HL-60/S4 treated with phorbol 12-myristate 13-acetate at 8.2 ng/mL for 4 days and 3 days (cell line): ENCODE measurements around the gene AP2B1.

Experiments
- in situ Hi-C: fragments of 300-500 bp; cut with MboI; formaldehyde crosslinking; loops from 2 replicates; pipeline ENCODE4 v1.15.0; 2022; ENCODE audit warnings: low sequenced_read_pairs

AP2B1 gene

DNA sequence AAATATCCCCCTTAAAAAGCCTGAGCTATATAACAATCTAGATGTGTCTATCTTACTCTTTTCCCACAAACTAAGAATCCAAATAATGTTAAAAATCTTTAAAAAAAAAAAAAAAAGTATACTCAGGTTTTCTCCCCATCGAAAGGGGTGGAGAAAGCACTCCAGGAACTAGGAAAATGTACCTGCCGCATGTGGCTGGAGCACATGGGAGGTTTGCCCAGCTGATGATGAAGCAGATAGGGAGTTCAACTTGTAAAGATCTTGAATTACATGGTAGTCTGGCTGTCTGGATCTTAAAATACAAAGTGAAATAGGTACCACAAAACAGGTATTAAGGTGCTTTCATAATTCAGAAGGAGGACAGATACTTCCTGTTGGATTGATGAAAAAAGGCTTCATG lies 17.7 kb upstream of the AP2B1 start:
- in situ Hi-C loops, result no loop called here

DNA sequence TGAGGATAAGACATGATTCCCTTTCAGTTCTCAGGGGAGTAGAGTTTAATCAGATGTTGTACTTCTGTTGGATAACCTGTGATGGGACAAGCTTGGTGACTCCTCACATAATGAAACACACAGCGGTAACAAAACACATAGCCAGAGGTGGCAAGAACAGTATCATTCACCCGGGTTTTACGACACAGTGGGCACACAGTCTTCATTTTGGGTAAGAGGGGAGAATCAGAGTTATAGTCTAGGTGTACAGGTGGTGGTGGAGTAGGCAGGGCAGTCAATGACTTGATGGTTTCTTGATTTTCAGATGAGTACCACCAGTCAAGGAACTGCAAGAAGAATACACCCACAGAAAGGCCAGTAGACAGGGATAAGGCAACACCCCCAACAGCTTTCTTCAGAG lies 11.4 kb upstream of the AP2B1 start:
- in situ Hi-C loops, result no loop called here

DNA sequence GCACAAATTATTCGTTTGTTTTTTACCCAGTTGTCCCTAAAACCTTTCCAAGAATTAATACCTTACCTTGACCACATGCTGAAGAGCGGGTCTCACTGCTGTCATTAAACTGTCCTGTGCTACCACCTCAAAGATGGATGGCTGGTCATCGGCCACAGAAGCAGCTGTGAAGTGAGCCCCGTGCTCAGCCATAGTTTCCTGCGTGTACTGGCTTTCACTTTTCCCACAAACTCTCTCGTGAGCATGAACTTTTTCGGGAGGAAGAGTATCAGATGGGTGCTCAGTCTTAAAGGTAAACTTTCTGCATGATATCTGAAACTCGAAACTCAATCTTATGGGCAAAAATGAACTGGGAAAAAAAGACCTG lies 9.3 kb upstream of the AP2B1 start:
- in situ Hi-C loops, result no loop called here

DNA sequence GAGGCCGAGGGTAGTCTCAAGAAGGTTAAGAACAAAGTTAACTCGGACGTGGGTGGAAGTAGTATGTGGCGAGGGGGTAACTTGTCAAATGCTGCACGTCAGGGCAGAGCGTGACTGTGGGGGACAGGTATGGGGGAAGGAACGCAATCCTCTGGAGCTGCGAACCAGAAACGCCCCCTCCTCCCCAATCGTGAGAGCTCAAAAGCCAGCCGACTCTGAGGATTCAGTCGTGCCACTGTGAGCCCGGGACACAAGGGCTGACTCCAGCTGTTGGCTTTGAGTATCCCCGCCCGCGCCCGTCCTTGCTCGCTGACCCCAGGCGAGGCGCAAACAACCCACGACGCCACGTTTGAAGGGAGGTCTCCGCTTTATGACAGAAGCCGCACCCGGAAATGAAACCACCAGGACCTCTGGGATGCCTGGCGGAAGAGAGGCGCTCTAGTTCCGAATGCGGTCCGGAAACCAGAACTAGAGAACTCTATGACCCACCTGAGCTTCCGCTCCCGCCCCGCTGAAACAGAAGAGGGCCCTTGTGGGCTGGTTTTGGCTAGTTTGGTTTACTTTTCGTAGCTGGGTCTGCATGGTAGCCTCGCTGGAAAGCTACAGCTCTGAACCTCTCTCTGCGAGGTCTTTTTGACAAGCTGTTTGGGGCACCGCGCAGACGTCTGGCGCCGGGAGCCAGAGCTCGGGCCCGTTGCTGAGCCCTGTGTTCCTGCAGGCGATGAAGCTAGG lies 8.8 kb upstream of the AP2B1 start, which contains the start of gene PEX12:
Gene PEX12, minus strand, starts transcription at position 375 of the 732 bp plus-strand sequence. CDS start 550 bp downstream, outside the sequence.
- in situ Hi-C loops, result no loop called here

DNA sequence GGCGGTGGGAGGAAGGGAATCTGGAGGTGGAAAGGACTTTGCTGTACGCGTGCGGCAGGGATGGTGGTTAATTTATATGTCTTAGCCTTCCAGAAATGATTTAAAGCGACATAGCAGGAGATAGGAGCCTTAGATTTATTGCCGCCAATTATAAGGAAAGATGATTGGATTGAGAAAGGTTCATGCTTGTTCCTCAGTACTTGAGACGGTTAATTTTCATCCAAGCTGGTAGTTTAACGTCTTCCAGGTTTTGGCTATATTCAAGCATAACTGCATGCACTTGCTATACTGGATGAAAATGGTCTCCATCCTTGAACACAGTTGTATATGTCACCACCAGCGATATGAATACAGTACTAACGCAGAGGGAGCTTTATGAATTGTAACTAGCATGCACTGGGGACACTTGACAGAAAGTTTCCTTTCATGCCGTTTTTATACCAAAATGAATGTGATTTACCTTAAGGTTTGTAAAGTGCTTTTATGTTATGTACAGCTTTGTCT lies 8.1 kb upstream of the AP2B1 start:
- in situ Hi-C loops, result no loop called here

DNA sequence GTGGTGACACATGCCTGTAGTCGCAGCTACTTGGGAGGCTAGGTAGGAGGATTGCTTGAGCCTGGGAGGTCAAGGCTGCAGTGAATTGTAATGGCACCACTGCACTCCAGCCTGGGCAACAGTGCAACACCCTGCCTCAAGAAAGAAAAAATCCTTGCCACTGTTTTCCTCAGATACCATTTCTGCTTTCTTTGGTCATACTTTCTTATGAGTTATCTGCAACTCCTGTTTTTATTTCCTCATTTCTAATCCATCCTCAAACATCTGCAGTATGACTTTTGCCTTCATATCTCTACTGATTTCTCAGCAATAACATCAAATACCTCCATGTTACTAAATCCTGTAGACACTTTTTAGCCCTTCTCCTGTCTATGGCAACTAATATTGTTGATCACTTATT lies 3.1 kb upstream of the AP2B1 start:
- in situ Hi-C loops, result no loop called here

DNA sequence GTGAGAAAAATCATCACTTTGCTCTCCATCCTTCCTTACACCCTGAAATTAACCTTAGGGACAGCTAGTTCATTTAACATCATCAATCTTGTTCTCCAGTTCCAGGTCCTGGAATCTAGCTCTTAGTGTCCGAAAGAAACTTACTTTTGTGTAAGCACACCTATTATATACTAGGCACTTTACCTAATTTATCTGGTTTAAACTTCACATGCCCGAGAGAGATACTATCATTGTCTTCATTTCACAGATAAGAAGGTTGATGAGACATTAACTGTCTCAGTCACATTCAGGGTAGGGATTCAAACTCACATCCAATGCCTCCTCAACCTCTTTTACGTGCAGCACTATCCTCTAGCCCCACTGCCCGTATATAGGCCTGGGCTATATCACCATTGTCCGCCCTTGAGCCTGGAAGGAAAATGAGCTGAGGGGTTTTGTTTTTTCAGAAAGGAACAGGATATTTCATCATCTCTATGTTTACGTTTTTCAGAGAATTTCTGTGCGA lies 501 bp upstream of the AP2B1 start:
- in situ Hi-C loops, result no loop called here

DNA sequence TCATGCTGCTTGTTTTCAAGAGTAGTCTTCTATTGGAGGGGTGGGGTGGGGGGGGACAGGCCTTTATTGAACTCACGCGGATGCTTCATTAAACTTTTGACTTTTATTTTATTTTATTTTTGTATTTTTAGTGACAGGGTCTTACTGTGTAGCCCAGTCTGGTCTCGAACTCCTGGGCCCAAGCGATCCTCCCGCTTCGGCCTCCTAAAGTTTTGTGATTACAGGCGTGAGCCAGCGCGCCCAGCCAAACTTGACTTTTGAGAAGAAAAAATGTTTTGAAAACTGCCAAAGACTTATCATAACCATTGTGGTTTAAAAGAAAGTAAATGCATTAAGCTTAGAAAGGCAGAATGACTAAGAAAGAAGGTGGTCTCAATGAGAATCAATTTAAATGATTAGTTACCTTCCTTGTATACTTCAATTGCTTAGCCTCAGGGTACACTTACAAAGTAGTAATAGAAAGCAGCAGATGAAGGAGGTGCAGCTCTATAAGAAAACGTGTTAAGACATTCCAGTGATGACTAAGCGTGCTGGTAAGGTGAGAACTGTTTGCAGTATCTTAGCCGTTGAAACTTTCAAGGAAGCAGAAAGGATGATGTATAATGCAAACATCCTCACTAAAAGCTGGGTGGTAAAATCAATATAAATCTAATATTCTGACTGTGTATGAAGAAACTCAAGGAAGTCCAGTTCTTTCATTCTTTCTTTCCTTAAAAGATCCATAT lies 1.2 kb downstream of the AP2B1 start:
- in situ Hi-C loops, result no loop called here

DNA sequence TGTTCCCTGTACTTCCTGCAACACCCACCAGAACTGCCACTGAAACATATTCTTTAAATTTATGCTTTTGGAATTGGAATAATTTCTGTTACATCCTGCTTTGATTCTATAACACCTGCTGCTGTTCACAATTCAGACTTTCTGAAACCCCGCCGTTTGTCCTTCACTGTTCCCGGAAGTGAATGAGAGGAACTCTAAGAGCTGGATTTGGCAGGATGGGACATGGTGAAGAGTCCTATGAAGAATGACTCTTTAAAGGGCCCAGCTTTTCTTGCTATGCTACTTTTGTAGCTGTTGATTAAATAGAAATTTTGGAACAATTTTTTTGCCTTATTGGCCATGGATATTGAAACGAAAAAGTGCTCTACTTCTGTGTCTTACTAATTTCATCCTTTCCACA lies 8.9 kb downstream of the AP2B1 start:
- in situ Hi-C loops, result no loop called here

DNA sequence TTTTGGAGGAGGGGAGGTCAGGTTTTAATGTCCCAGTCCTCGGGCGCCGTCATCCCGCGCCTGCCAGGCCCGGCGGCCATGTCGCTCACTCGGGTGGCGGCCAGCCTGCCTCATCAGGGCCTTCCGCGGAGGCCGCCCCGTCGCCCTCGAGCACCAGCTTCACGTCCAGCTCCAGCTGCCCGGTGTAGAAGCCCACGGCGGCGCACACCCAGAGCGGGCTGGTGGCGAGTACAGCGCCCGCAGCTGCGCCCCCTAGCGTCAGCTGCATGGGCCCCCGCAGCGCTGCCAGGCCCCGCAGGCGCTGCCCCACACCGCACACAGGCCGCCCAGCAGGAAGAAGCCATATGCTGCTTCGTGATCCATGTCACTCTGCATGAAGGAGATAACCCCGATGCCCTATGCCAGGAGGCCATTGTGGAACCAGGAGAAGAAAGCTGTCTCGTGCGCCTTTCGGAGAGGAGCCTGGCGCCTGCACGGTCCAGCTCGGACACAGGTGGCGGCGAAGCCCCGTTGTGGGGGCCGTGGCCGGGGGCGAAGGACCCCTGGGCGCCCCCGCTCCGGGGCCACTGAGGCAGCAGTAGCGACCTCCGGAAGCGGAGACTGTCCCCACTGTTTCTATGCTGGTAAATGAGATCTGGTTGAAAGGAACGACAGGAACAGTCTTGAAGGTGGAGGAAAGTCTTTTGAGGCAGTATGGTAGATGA lies 9.6 kb downstream of the AP2B1 start:
- in situ Hi-C loops, result no loop called here

DNA sequence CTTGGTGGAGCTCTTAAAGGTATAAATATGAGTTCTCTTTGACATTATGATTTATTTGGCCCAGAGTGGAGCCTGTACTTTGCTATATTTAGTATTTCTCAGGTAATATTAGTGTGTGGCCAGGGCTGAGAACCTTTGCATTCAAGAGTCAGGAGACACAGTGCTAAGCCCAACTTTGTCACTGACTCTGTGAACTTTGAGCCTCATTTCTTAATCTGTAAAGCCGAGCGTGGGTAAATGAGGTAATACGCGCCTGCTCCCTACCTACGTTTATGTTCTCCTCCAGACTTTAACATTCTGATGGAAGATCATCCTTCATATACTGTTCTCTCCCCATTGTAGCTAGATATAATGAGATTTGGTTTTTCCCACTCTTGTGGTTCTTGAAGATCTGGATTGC lies 10.5 kb downstream of the AP2B1 start:
- in situ Hi-C loops, result no loop called here

DNA sequence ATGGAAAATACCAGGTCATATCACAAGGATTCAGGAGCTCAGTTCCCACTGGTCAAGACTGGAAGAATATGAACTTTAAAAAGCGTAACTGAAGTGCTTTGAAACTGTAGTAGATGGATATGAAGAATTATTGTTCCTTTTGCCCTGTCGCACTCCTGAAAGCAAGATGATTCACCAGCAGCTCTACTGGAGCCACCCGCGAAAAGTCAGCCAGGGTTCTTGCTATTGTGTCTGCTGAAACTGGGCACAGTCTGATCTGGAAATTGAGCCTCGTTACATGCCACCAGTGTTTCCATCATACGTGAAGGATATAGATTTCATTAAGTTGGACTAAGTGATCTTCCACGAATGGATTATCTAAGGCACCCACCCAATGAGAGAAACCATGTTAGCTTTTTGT lies 16.6 kb downstream of the AP2B1 start:
- in situ Hi-C loops, result loop anchor here (25.0 kb wide), 1 partner anchor 134 kb away; the partner anchor contains the start of gene RASL10B

DNA sequence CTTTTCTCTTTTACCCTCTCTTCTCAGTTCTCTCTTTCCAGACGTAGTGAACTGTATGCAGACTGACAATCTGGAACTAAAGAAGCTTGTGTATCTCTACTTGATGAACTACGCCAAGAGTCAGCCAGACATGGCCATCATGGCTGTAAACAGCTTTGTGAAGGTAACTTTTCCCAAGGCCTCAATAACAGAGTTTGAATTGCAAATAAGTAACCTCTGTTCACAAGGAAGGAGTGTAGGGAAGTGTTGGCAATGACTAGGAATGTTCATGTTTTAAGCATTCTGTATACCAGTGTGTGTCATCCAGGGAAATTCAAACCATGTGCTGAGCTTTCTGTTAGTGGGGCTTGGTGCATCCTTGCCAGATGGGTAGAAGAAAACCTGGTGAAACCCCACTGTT lies 18.6 kb downstream of the AP2B1 start:
- in situ Hi-C loops, result loop anchor here (25.0 kb wide), 1 partner anchor 132 kb away; the partner anchor contains the start of gene RASL10B

DNA sequence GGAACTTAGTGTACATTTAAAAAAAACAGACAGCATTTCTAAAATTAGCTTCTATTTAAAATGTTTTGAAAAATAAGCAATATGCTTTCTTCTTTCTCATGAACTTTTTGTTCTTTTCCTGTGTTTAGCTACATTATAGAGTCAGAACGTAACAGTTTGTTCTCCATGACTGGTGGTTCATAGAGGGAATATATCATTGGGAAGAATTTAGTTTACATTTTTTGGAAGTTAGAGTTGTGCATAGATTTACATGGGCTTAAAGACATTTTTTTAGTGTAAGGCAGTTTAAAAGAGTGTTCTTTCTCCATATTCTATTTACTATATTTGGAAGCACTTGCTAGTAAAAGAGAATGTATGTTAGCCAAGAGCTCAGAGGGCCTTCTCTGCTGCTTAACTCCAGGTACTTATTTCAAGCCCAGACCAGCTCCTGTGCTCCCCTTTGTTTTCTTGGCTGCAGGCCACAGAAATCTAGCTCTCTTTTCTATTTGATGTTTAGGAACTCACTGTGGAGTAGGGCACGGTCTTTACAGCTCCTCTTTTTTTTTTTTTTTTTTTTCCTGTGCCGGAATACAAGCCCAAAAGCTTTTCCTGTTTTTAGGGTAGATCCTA lies 20.2 kb downstream of the AP2B1 start:
- in situ Hi-C loops, result loop anchor here (25.0 kb wide), 1 partner anchor 130 kb away; the partner anchor contains the start of gene RASL10B

DNA sequence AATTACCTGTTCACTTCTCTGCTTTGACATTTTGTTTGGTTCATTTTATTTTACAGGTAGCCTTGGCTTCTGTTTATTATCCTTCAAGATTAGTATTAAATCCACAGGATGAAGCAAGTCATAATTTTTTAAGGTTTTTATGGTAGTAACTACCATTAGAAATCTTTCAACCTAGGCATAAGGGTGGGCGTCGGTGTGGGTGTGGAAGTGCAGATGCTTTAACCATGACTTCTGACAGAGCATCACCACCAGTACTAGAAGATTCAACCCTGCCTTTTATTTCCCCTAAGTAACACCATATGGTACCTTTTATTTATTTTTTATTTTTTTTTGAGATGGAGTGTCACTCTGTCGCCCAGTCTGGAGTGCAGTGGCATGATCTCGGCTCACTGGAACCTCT lies 22.7 kb downstream of the AP2B1 start:
- in situ Hi-C loops, result loop anchor here (25.0 kb wide), 1 partner anchor 127 kb away; the partner anchor contains the start of gene RASL10B

DNA sequence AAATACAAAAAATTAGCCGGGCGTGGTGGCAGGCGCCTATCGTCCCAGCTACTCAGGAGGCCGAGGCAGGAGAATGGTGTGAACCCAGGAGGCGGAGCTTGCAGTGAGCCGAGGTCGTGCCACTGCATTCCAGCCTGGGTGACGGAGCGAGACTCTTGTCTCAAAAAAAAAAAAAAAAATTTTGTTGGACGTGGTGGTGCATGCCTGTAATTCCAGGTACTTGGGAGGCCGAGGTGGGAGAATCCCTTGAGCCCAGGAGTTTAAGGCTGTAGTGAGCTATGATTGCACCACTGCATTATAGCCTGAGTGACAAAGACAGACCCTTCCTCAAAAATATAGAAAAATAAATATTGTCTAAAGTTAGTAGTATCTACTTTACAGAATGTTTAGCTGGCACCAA lies 23.6 kb downstream of the AP2B1 start:
- in situ Hi-C loops, result loop anchor here (25.0 kb wide), 1 partner anchor 127 kb away; the partner anchor contains the start of gene RASL10B

DNA sequence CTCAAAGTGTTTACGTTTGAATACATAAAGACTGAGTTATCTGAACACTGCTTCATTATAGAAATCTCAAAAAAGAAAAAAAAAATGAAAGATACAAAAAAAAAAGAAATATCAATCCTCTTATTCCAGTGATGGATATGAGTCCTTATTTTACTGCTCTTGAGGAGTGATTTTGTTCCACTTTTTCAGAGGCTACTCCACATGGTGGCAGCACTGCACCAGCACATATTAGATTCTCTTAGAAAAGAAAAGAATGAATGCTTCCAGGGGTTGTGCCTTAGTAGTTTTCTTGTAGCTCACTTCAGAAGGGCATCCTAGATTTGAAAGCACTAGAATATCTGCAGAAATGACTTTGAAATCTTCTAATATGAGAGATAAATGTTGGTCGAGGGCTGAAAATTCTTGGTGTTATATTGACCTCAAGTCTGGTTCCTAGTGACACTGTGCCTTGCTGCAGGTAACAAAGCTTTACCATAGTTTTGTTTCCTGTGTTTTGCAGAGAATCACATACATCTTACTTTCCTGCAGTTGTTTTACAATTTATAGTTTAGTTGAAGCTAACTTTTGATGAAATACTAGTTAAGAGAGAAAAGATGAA lies 25.9 kb downstream of the AP2B1 start:
- in situ Hi-C loops, result loop anchor here (25.0 kb wide), 1 partner anchor 124 kb away; the partner anchor contains the start of gene RASL10B

DNA sequence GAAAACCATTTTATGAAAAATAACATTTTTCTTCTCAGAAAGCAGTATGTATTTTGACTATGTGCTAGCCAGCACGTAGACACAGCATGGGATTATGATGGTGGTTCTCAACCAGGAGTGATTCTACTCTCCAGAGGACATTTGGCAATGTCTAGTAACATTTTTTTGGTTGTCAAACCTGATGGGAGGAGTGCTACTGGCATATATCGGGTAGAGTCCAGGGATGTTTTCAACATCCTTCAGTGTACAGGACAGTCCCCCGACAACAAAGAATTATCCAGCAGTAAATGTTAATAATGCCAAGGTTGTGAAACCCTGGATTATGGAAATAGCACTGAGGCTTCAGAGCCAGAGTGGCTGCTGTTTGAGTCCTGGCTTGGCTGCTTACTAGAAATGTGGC lies 27.7 kb downstream of the AP2B1 start:
- in situ Hi-C loops, result loop anchor here (25.0 kb wide), 1 partner anchor 122 kb away; the partner anchor contains the start of gene RASL10B

DNA sequence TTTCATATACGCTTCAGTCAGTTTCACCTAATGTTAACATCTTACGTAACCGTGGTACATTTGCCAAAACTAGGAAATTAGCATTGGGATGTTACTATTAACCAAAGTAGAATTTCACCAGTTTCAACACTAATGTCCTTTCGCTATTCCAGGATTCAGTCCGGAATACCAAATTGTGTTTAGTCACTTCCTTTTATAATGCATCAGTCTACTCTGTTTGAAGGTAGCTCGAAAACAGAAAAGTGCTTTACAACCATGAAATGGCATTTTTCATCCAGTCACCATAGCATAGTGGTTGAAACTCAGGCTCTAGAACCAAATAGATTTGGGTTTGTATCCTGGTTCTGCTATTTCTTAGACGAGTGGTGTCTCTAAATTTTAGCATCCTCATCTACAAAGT lies 29.4 kb downstream of the AP2B1 start:
- in situ Hi-C loops, result loop anchor here (25.0 kb wide), 1 partner anchor 121 kb away; the partner anchor contains the start of gene RASL10B

DNA sequence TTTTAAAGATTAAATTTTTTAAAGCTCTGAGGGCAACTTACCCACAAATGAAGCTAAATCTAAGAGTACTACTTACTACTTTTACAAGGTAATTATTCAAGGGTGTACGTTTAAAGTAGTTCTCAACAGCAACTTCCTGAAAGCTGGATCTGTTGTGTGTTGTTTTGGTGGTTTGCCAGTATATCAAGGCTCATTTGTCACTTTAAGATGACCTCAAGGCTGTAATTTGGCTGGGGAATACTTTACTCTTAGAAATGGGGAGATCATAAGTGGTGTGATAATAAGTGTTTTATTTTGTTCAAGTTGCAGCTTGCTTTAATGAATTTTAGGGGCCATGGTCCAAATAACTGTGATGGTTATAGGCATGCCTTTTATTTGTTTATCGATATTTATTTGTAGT lies 30.4 kb downstream of the AP2B1 start:
- in situ Hi-C loops, result loop anchor here (25.0 kb wide), 1 partner anchor 120 kb away; the partner anchor contains the start of gene RASL10B
